Fibroblast of lung (primary cell): ENCODE measurements around the gene RUNDC3A.

Source experiments
- EZH2 ChIP-seq: IDR thresholded peaks from 2 replicates; pipeline ENCODE4 v1.5.1; 2012; ENCODE audit warnings: low read length, control low read depth, mild to moderate bottlenecking; ENCODE audit errors: missing control alignments
- TF ChIP-seq, protein P1 (sequence below), 2 donors: IDR thresholded peaks in 1 of 2; conservative IDR thresholded peaks in 1 of 2; 1 replicate in 1 of 2; 2 replicates in 1 of 2; pipeline ENCODE4 v1.5.1; 2011 to 2012; ENCODE audit warnings: low read length in 2 of 2, control low read depth in 1 of 2, inconsistent platforms in 1 of 2, low read depth in 1 of 2, mild to moderate bottlenecking in 1 of 2

GRCh38 chr17:44360826-44361225, 52.4 kb downstream of the RUNDC3A start:
- TF ChIP-seq, protein P1, sequence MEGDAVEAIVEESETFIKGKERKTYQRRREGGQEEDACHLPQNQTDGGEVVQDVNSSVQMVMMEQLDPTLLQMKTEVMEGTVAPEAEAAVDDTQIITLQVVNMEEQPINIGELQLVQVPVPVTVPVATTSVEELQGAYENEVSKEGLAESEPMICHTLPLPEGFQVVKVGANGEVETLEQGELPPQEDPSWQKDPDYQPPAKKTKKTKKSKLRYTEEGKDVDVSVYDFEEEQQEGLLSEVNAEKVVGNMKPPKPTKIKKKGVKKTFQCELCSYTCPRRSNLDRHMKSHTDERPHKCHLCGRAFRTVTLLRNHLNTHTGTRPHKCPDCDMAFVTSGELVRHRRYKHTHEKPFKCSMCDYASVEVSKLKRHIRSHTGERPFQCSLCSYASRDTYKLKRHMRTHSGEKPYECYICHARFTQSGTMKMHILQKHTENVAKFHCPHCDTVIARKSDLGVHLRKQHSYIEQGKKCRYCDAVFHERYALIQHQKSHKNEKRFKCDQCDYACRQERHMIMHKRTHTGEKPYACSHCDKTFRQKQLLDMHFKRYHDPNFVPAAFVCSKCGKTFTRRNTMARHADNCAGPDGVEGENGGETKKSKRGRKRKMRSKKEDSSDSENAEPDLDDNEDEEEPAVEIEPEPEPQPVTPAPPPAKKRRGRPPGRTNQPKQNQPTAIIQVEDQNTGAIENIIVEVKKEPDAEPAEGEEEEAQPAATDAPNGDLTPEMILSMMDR (conservative IDR thresholded peaks at IDR 0.05 in 1 of 2, IDR thresholded peaks at IDR 0.05 in 1 of 2; ENCODE audit: low read depth in 1 of 2, low read length in 2 of 2): no peak
- TF ChIP-seq EZH2: no peak
